ENCODE measurements around the gene HINT1. TPM values are rescaled to one million over a fixed set of nuclear protein-coding genes. Genes with fewer than 3 reads are reported as not detected.

The HINT1 gene
- total RNA-seq, 1 experiment from 2014 or later: 249 TPM

DNA sequence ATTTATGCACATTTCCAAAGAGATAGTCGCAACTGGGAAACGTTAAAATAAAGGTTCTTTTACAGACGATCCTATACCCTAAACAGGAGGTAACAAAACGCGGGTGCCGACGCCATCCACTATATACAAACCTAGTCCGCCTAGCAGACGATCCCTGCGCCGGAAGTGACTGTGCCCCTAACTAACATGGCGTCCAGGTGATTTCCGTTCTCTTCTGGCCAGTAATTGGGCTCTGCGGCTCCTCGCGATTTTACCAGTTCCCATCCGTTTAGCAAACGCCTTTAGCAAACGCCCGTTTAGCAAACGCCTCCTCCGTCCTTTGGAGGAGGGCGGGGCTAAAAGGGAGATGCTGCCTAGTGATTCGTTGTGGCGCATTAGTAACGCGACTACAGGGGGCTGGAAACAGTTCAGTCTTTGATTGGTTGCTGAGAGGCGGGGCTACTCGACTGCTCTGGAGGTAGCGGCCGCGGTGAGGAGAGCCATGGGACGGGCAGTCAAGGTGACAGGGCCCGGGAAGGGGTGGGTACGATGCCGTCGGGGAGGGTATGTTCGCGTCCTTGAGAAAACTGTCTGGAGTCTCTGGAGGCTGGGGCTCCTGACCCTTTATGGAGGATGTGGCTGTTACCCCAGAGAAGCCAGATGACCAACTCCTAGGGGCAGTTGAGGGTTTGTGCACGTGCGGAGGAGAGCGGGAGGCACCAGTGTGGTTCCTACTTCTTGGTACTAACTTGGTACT is 5.7 kb upstream of the HINT1 start, which contains the start of gene LYRM7:
Gene LYRM7, plus strand, starts transcription at position 405 of the 736 bp plus-strand sequence. Its CDS starts 77 bp downstream, at position 482.
- Histone ChIP-seq H2AFZ (ENCODE audit: low read length) (no peak within 1 kb of the TSS), H2BK20ac (ENCODE audit: low read depth, low read length, poor library complexity, severe bottlenecking) (no peak within 1 kb of the TSS), H3K9me3 (ENCODE audit: control insufficient read depth, low read depth, low read length) (no peaks in the 10 kb centered on the region), H3K9ac (ENCODE audit: extremely low read depth, insufficient read length, low read length) (peak within 1 kb of the TSS; percentile 92), H4K8ac (replicated peaks; ENCODE audit: insufficient read length, low read depth, low read length) (no peak within 1 kb of the TSS), H4K5ac (ENCODE audit: insufficient read length, low read depth, low read length) (peak within 1 kb of the TSS; percentile 34), H3K4me1 (ENCODE audit: insufficient read depth, low read length) (no peaks in the 10 kb centered on the region), H2AK5ac (ENCODE audit: insufficient read length, low read length) (no peak within 1 kb of the TSS), H3T11ph (ENCODE audit: low read length) (no peak within 1 kb of the TSS), H3K27me3 (ENCODE audit: insufficient read depth, low read length) (no peaks in the 10 kb centered on the region), H4K91ac (ENCODE audit: insufficient read length, low read depth, low read length) (no peak within 1 kb of the TSS), H2BK12ac (ENCODE audit: insufficient read length, low read depth, low read length) (no peak within 1 kb of the TSS), H2BK15ac (ENCODE audit: low read depth, low read length) (no peak within 1 kb of the TSS), H3K23me2 (ENCODE audit: insufficient read length, low read depth, low read length, poor library complexity, severe bottlenecking) (peaks cover 7% of the 10 kb centered on the region), H3K56ac (ENCODE audit: insufficient read length, low read depth, low read length) (peak within 1 kb of the TSS; percentile 43), H3K27ac (ENCODE audit: insufficient read length, low read depth, low read length) (peak within 1 kb of the TSS; percentile 42), H2BK5ac (ENCODE audit: insufficient read length, low read length) (no peak within 1 kb of the TSS), H3K18ac (ENCODE audit: insufficient read length, low read depth, low read length) (peak within 1 kb of the TSS; percentile 32), H3K14ac (ENCODE audit: insufficient read depth, low read length) (peak within 1 kb of the TSS; percentile 39), H3K79me2 (ENCODE audit: insufficient read depth, low read length) (no peaks in the 10 kb centered on the region), H3K4me2 (ENCODE audit: insufficient read depth, insufficient read length, low read length) (peak within 1 kb of the TSS; percentile 95), H2BK120ac (ENCODE audit: low read depth, low read length, poor library complexity, severe bottlenecking) (no peak within 1 kb of the TSS), H3K79me1 (ENCODE audit: insufficient read depth, low read depth, low read length, poor library complexity, severe bottlenecking) (no peaks in the 10 kb centered on the region), H4K20me1 (ENCODE audit: control insufficient read depth, insufficient read depth, insufficient read length) (no peaks in the 10 kb centered on the region), H3K23ac (ENCODE audit: insufficient read length, low read depth, low read length) (no peak within 1 kb of the TSS), H3K4ac (ENCODE audit: low read depth, low read length) (no peak within 1 kb of the TSS)
- TF ChIP-seq, protein P1, sequence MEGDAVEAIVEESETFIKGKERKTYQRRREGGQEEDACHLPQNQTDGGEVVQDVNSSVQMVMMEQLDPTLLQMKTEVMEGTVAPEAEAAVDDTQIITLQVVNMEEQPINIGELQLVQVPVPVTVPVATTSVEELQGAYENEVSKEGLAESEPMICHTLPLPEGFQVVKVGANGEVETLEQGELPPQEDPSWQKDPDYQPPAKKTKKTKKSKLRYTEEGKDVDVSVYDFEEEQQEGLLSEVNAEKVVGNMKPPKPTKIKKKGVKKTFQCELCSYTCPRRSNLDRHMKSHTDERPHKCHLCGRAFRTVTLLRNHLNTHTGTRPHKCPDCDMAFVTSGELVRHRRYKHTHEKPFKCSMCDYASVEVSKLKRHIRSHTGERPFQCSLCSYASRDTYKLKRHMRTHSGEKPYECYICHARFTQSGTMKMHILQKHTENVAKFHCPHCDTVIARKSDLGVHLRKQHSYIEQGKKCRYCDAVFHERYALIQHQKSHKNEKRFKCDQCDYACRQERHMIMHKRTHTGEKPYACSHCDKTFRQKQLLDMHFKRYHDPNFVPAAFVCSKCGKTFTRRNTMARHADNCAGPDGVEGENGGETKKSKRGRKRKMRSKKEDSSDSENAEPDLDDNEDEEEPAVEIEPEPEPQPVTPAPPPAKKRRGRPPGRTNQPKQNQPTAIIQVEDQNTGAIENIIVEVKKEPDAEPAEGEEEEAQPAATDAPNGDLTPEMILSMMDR (conservative IDR thresholded peaks at IDR 0.05): no peak
- WGBS (ENCODE audit: extremely low coverage, insufficient read length, low lambda C conversion rate): no CpG with 5 or more reads among the region's 42 CpGs
- Mint-ChIP-seq H3K4me3 (peak within 1 kb of the TSS; percentile 96 to 99), H3K36me3 (ENCODE audit: insufficient read depth in 1 of 3, low read depth in 3 of 3) (no peaks in the 10 kb centered on the region), H3K4me1 (peaks cover 10 to 18% of the 10 kb centered on the region in 2 experiments), H3K27me3 (ENCODE audit: low read depth) (no peaks in the 10 kb centered on the region), H3K27ac (peak within 1 kb of the TSS; percentile 93 to 96 (median 94)), H3K9me3 (no peaks in the 10 kb centered on the region)
- DNase-seq: peak; percentile 99

Data from H9 (cell line).